Measurements from ENCODE around the gene SOCS3. TPM values are rescaled to one million over a fixed set of nuclear protein-coding genes. Genes with fewer than 3 reads are reported as not detected.
A peak's percentile ranks its signal among the peaks of the same experiment; 100 is the strongest.

Gene SOCS3
- total RNA-seq, 1 donor from 2014 or later = 13.4 TPM

GRCh38 chr17:78387977-78388941 lies 28.4 kb upstream of the SOCS3 start:
- peak; percentile 60 for DNase-seq (ENCODE audit: low read depth)
- TF ChIP-seq CTCF (IDR thresholded peaks at IDR 0.05; ENCODE audit: insufficient read depth, low read depth, low read length) (no peak), EZH2 (IDR thresholded peaks at IDR 0.05; ENCODE audit: insufficient read depth, low read length) (no peak)
- H3K9me3 ChIP-seq (ENCODE audit: insufficient read depth, low read depth, low read length) = no peaks in the 10 kb centered on the region
- Mint-ChIP-seq H3K9me3 (ENCODE audit: unreplicated experiment) (no peaks in the 10 kb centered on the region), H3K27ac (ENCODE audit: unreplicated experiment) (peak overlapping the region; percentile 81), H3K36me3 (ENCODE audit: low read depth, unreplicated experiment) (peaks cover 7% of the 10 kb centered on the region), H3K4me3 (ENCODE audit: unreplicated experiment) (no peak overlapping the region), H3K4me1 (ENCODE audit: low read depth, unreplicated experiment) (peaks cover 65% of the 10 kb centered on the region), H3K27me3 (ENCODE audit: low read depth, unreplicated experiment) (no peaks in the 10 kb centered on the region)
- H3K36me3 ChIP-seq (ENCODE audit: insufficient read depth, low read length) = peaks cover under 1% of the 10 kb centered on the region
- peak overlapping the region; percentile 23 for H3K4me2 ChIP-seq (ENCODE audit: low read length)
- no peaks in the 10 kb centered on the region for H3K27me3 ChIP-seq (ENCODE audit: insufficient read depth, low read length)
- no peak overlapping the region for H3K9ac ChIP-seq (ENCODE audit: low read length)
- H3K4me1 ChIP-seq (ENCODE audit: insufficient read depth, low read length) = peaks cover 75% of the 10 kb centered on the region
- H3K27ac ChIP-seq (ENCODE audit: low read depth, low read length) = peak overlapping the region; percentile 7
- FAIRE-seq = no peak
- H3K79me2 ChIP-seq (ENCODE audit: insufficient read depth, low read length) = peaks cover 92% of the 10 kb centered on the region
- no peak overlapping the region for H3K4me3 ChIP-seq (ENCODE audit: insufficient read depth, low read depth, low read length)
- H2AFZ ChIP-seq (ENCODE audit: low read depth, low read length) = no peak overlapping the region
- peaks cover 58% of the 10 kb centered on the region for H4K20me1 ChIP-seq (ENCODE audit: insufficient read depth, low read length)

- peak overlapping the region; percentile 42 for H3K4me3 Mint-ChIP-seq (ENCODE audit: unreplicated experiment)
- peaks cover 93% of the 10 kb centered on the region for H3K79me2 ChIP-seq (ENCODE audit: insufficient read depth, low read length)
- TF ChIP-seq EZH2 (IDR thresholded peaks at IDR 0.05; ENCODE audit: insufficient read depth, low read length) = no peak
- TF ChIP-seq CTCF (IDR thresholded peaks at IDR 0.05; ENCODE audit: insufficient read depth, low read depth, low read length) = no peak
- no peaks in the 10 kb centered on the region for H3K36me3 ChIP-seq (ENCODE audit: insufficient read depth, low read length)
- no peaks in the 10 kb centered on the region for H3K9me3 ChIP-seq (ENCODE audit: insufficient read depth, low read depth, low read length)
- peaks cover 7% of the 10 kb centered on the region for H3K36me3 Mint-ChIP-seq (ENCODE audit: low read depth, unreplicated experiment)
- DNase-seq (ENCODE audit: low read depth) (no peak), FAIRE-seq (no peak)
- H3K27ac ChIP-seq (ENCODE audit: low read depth, low read length) = peak overlapping the region; percentile 88
- no peaks in the 10 kb centered on the region for H3K27me3 Mint-ChIP-seq (ENCODE audit: low read depth, unreplicated experiment)
- no peak overlapping the region for H2AFZ ChIP-seq (ENCODE audit: low read depth, low read length)
- peaks cover 65% of the 10 kb centered on the region for H3K4me1 ChIP-seq (ENCODE audit: insufficient read depth, low read length)
- no peak overlapping the region for H3K4me3 ChIP-seq (ENCODE audit: insufficient read depth, low read depth, low read length)
- peaks cover 53% of the 10 kb centered on the region for H4K20me1 ChIP-seq (ENCODE audit: insufficient read depth, low read length)
- H3K4me2 ChIP-seq (ENCODE audit: low read length) = peak overlapping the region; percentile 64
- peak overlapping the region; percentile 72 for H3K9ac ChIP-seq (ENCODE audit: low read length)
- no peaks in the 10 kb centered on the region for H3K27me3 ChIP-seq (ENCODE audit: insufficient read depth, low read length)
- peaks cover 61% of the 10 kb centered on the region for H3K4me1 Mint-ChIP-seq (ENCODE audit: low read depth, unreplicated experiment)
- H3K9me3 Mint-ChIP-seq (ENCODE audit: unreplicated experiment) = no peaks in the 10 kb centered on the region
- peak overlapping the region; percentile 89 for H3K27ac Mint-ChIP-seq (ENCODE audit: unreplicated experiment)
These were observed 24.8 kb upstream of the SOCS3 start for GRCh38 chr17:78384479-78385175.

Data from astrocyte (in vitro differentiated cells and primary cell).